Midbrain (tissue), 1 donor: ENCODE measurements around the gene GCK.

Source experiments
- DNase-seq: peaks from one replicate; lab custom pipeline; 2025; lab: John Stamatoyannopoulos, UW

Gene GCK

DNA sequence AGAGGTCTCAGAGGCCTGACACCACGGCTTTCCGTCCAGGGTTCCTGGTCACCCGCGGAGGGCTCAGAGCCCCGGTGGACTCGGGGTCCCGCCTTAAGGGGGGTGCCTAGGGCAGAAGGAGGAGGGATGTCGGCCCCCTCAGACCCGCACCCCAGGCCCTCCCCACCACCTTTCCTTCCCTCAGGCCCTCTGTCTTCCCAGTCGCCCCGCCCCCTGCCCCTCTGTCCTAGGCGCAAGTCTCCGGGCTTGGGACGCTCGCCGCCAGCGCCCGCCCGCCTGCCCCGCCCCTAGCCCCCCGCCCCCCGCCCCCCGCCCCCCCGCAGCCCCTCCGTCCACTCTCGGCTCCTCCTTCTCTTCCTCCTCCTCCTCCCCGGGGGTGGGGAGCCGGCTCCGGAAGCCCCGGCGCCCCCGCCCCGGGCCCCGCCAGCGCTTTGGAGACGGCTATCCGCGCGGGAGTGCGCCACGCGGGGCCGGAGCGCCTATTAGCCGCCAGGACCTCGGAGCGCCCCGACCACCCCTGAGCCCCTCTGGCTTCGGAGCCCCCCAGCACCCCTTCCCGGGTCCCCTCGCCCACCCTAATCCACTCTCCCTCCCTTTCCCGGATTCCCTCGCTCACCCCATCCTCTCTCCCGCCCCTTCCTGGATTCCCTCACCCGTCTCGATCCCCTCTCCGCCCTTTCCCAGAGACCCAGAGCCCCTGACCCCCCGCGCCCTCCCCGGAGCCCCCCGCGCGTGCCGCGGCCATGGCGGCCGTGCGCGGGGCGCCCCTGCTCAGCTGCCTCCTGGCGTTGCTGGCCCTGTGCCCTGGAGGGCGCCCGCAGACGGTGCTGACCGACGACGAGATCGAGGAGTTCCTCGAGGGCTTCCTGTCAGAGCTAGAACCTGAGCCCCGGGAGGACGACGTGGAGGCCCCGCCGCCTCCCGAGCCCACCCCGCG is 85.0 kb downstream of the GCK start, which contains the start of gene AEBP1:
AEBP1 (plus strand) TSS at position 423 of the 937 bp plus-strand sequence; CDS start at position 744, 321 bp downstream.
- DNase-seq, result no peak

DNA sequence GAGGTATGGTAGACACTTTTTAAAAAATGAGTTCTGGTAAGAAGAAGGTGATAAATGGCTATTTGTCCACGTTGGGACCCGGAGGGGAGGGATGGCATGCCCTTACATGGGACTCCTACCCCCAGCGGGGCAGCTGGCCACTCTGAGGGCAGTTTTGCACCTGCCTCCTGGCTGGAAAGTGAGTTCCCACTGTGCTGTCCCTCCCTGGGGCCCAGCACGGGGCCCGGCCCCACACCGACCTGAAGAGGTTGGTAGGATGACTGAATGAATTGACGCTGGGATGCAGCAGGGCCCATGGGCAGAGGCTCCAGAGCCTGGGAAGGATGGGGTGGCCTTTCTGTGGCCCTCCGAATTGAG is 85.7 kb downstream of the GCK start:
- DNase-seq, result no peak

- DNase-seq, result no peak
Observed at GRCh38 chr7:44102846-44103565, 86.2 kb downstream of the GCK start.

DNA sequence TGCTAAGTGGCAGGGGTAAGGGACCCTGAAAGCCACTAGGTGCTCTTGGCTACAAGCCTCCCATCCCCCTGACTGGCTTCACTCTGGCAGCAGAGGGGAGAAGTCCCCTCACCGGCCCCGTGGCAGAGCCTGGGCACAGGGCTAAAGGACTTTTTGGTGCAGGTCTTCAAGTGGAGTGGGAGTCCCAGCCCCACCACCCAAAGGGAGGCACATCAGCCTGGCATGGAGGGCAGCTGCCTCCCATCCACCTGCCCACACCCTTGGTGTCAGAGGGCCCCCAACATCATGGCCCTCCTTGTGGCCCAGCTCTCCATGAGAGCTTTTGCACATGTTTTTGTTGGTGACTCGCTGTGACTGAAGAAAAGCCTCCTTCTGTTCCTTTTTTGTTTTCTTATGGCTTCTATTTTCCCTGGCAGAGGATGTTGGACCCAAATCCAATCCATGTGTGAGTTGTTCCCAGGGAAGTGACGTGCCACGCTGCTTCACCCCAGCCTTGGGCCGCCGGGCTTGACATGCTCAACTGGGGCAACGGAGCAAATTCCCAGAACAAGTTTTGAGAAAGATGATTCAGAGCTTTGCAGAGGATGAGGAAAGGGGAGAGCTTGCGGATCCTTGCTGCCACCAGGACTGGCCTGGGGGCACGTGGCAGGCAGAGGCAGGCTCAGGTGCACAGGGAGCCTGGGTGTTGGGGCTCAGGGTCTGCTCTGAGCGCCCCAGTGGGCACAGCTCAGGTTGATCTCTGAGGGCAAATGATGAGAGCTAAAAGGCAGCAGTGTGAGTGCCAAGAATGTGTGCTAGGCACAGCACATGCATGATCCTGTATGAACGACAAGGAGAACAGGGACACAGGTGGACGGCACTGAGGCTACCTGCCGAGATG is 87.0 kb downstream of the GCK start:
- DNase-seq, result peak; percentile 19

GRCh38 chr7:44101303-44101965 is 87.8 kb downstream of the GCK start:
- no peak for DNase-seq

DNA sequence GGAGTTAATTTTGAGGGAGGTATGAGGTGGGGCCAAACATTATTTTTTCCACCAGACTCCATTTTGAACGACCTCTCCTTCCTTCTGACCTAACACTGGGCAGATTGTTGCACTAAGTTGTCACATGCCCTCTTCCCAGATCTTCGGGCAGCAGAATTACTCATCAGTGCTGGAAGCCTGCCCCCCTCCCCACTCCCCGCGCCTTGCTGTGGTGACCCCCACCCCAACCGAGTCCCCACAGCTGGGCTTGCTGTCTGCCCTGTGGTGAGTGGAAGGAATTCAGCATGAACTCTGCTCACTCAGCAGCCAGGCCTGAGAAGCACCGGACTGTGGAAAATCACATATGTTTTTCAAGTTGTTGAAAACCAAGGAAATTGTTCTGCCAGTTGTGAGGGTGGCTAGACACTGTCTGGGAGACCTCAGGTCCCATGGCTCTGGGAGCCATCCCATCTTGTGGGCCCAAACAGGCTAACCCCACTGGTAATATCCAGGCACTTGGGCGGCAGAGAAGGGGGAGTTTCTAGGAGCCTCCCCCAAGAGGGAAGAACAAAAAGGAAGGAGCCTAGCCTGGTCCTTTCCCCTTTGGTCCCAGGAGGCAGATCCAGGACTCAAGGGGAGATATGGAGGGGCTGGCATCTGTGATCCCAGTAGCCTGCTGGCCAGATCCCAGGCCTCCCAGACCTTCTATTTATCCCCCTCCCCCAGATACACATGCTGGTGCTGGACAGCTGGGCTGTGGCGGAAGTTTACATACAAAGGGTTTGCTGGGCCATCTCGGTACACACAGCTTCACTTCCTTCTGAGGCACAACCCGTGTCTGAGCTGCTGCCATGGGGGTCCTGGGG is 88.6 kb downstream of the GCK start:
- DNase-seq, result no peak

DNA sequence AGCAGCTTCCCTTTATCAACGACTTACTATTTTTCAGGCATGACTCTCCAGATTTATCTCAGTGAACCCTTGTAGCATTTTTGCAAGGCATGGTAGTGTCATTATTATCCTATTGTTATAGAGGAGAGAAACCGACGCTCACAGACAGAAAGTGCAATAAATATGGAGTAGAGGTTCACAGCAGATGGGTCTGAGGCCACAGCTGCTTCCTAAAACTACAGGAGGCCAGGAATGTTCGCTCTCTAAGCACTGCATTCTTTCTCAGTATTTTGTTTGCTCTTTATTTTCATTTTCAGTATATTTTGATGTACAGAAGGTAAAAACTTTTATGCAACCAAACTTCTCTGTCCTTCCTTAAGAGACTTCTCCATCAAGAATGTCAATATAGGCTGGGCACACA is 89.6 kb downstream of the GCK start:
- no peak for DNase-seq

DNA sequence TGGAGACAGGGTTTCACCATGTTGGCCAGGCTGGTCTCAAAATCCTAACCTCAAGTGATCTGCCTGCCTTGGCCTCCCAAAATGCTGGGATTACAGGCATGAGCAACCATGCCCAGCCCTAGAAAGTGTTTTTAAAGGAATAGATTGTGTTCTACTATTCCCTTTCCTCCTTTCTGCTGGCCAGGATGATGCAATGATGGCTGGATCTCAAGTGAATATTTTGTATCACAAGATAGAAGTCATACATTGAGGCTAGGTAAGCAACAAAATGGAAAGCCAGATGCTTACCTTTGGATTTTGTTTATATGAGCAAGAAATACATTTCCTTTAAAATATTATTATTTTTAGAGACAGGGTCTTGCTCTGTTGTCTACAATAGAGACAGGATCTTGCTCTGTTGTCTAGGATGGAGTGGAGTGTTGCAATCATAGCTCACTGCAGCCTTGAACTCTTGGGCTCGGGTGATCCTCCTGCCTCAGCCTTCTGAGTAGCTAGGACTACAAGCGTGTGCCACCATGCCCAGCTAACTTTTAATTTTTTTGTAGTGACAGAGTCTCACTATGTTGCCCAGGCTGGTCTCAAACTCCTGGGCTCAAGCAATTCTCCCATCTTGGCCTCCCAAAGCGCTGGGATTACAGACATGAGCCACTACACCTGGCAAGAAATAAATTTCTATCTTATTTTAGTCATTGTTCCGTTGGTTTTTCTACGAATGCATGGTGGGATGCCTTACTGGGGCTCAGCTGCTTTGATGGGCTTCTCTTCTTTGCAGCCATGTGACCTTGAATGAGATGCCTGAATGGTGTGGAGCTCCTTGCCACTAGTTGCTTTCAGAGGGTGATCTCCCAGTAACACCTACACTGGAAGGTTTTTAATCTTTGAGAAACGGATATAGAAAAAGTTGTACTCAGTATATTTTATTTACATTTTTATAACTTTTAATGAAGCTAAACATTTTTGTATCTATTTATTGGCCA is 90.9 kb downstream of the GCK start:
- DNase-seq, result no peak

DNA sequence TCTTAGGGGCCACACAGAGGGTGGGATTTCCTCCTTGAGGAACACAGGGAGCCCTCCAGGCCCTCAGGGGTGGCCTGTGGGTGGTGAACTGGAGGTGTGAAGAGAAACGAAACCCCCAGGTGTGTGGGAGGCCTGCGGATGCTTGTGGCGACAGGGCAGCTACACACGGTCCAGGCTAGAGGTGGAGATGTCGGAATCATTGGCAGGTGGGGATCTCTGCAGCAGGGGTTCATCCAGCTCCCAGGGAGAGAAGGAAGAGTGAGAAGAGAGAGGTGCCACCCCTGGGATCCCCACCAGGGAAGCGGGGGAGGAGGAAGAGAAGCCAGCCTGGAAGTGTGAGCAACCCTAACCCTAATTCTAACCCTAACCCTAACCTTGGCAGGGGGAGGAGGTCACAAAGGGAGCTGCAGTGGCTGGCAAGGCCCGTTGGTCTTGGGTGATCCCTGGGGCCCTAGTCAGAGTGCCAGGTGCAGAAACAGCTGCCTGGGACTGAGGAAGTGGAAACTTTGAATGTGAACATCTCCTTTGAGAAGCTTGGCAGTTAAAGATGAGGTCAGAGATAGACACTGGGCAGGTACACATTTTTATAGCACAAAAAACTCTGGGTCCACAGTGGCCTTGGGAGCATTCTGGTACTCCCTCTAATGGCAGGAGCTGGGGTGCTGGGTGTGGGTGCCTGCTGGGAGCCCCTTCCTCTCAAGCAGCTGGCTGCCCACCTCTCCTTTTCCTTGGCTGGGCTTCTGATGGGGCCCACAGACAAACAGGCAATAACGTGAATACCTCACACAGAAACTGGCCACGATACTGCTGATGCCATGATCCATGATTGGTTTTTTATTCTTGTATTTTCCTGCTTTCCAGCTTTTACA is 91.9 kb downstream of the GCK start:
- no peak for DNase-seq

- no peak for DNase-seq
Observed at GRCh38 chr7:44096326-44096881, 92.8 kb downstream of the GCK start.

- no peak for DNase-seq
Observed at GRCh38 chr7:44095781-44096180, 93.5 kb downstream of the GCK start.

GRCh38 chr7:44094883-44095592 is 94.2 kb downstream of the GCK start:
- DNase-seq, result no peak

- DNase-seq, result no peak
Observed at GRCh38 chr7:44094365-44094764, 94.9 kb downstream of the GCK start.
